Activated naive CD4-positive, alpha-beta T cell treated with anti-CD3 and anti-CD28 coated beads for 36 hours (primary cell): ENCODE results near the gene NCBP1. TPM values are rescaled to one million over a fixed set of nuclear protein-coding genes. Genes with fewer than 3 reads are reported as not detected.

ENCODE experiments used
- CTCF ChIA-PET: fragments of 350-600 bp; sonication (Branson Sonifier 250); formaldehyde crosslinking; loops from one replicate; lab custom pipeline; 2021; ENCODE audit warnings: antibody characterized with exemption; lab: Charles Lee
- DNase-seq: peaks from one replicate; pipeline ENCODE4 v3.0.0-alpha.2; 2020
- H3K27ac Mint-ChIP-seq: one replicate; pipeline ENCODE4 v1.8.0; 2021; ENCODE audit warnings: mild to moderate bottlenecking, mixed read lengths
- H3K27me3 Mint-ChIP-seq: one replicate; pipeline ENCODE4 v1.8.0; 2021; ENCODE audit warnings: low read depth, mixed read lengths
- H3K36me3 Mint-ChIP-seq: one replicate; pipeline ENCODE4 v1.8.0; 2021; ENCODE audit warnings: low read depth, mixed read lengths
- H3K4me1 Mint-ChIP-seq: one replicate; pipeline ENCODE4 v1.8.0; 2021; ENCODE audit warnings: low read depth, mixed read lengths
- H3K4me3 Mint-ChIP-seq: one replicate; pipeline ENCODE4 v1.8.0; 2021; ENCODE audit warnings: mild to moderate bottlenecking, moderate library complexity, mixed read lengths
- H3K9me3 Mint-ChIP-seq: one replicate; pipeline ENCODE4 v1.8.0; 2021; ENCODE audit warnings: mixed read lengths
- intact Hi-C: fragments of 100-400 bp; cut with micrococcal nuclease; formaldehyde crosslinking; loops from one replicate; pipeline ENCODE4 v1.15.1; 2023
- total RNA-seq, 2 experiments: library from RNA; stranded (reverse); gene quantifications; one replicate each; pipeline ENCODE4 v1.2.3, GENCODE V29; 2021

NCBP1 gene
- total RNA-seq, 2 experiments from 2014 or later, result 32.4 to 33.9 TPM

DNA sequence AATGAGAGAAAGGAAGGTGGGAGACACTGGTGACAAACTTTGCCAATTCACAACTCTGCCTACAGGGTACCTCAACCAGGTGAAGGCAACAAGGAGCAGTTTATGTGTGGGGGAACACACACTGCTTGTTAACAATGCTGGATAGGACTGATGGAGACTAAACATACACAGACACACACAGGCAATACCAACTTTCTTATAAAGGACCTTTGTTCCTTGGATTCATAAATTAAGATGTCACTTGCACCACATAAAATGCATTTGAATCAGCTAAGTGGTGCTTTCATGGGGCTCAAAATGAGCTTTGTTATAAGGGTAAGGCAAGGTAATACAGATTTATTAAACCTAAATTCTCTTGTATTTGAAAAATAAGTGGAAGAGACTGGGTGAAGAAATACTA is 4.5 kb upstream of the NCBP1 start:
- H3K4me3 Mint-ChIP-seq, result no peak overlapping the region
- no peak overlapping the region for H3K27ac Mint-ChIP-seq
- intact Hi-C loops, result no loop called here
- peaks cover 11% of the 10 kb centered on the region for H3K36me3 Mint-ChIP-seq
- CTCF ChIA-PET, result interaction anchor here (3.8 to 4.2 kb wide), 2 partner anchors 14 to 31 kb away, joined by 13 to 19 read pairs; no protein-coding TSS in a partner anchor
- peaks cover 27% of the 10 kb centered on the region for H3K4me1 Mint-ChIP-seq
- no peaks in the 10 kb centered on the region for H3K9me3 Mint-ChIP-seq
- H3K27me3 Mint-ChIP-seq, result no peaks in the 10 kb centered on the region
- DNase-seq, result no peak

DNA sequence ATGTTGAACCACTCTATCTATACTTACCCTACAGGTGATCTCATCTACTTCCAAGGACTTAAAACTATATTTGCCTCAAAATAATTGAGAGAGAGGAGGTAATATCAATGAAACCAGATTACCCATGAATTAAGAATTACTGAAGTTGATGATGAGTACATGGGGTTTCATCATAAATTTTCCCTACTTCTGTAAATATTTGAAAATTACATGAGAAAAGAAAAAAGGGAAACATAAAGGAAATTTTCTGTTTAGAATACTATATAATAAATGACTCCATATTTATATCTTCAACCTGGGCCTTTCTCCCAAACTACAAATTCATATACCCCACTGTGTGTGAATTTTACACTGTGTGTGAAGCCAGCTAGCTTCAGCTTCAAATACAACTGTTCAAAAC is 3.0 kb upstream of the NCBP1 start:
- intact Hi-C loops, result loop anchor here (5.0 to 10.0 kb wide), 3 partner anchors 114 to 1616 kb away; partner anchors contain the start of gene TBC1D2
- peaks cover 11% of the 10 kb centered on the region for H3K36me3 Mint-ChIP-seq
- no peak overlapping the region for H3K4me3 Mint-ChIP-seq
- DNase-seq, result no peak
- CTCF ChIA-PET, result interaction anchor here (3.8 to 4.2 kb wide), 2 partner anchors 15 to 32 kb away, joined by 13 to 19 read pairs; no protein-coding TSS in a partner anchor
- H3K9me3 Mint-ChIP-seq, result no peaks in the 10 kb centered on the region
- H3K27me3 Mint-ChIP-seq, result no peaks in the 10 kb centered on the region
- H3K27ac Mint-ChIP-seq, result no peak overlapping the region
- H3K4me1 Mint-ChIP-seq, result peaks cover 40% of the 10 kb centered on the region

DNA sequence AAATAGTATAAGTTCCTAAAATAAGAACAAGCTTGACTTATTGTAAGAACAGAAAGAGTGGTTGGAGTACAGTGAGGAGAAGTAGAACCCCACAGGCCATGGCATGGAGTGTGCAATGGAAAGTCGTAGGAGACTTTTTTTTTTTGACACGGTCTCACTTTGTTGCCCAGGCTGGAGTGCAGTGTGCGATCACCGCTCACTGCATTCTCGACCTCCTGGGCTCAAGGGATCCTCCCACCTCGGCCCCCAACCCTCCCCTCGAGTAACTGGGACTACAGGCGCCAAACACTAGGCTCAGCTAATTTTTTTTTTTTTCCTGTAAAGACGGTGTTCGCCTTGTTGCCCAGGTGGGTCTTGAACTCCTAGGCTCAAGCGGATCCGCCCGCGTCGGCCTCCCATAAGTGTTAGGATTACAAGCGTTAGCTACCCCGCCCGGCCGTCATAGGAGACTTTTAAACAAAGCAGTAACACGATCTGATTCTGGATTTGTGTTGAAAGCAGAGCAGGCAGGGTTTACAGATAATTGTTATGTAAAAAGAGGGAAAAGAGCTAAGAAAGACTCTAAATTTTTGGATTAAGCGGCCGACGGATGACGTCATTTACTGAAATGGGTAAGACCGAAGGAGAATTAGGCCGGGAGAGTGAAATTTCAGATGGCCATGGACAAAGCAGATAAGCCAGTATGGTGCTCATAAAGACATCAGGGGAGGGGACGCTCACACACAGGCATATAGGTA is 1.2 kb upstream of the NCBP1 start:
- no peaks in the 10 kb centered on the region for H3K27me3 Mint-ChIP-seq
- H3K36me3 Mint-ChIP-seq, result peaks cover 9% of the 10 kb centered on the region
- peak; percentile 39 for DNase-seq
- peak overlapping the region; percentile 97 for H3K27ac Mint-ChIP-seq
- no peaks in the 10 kb centered on the region for H3K9me3 Mint-ChIP-seq
- H3K4me3 Mint-ChIP-seq, result peak overlapping the region; percentile 88
- CTCF ChIA-PET, result interaction anchor here (0.5 to 2.5 kb wide), 8 partner anchors 8 to 1562 kb away, joined by 3 to 19 read pairs (median 5); partner anchors contain the start of gene ANP32B
- peaks cover 50% of the 10 kb centered on the region for H3K4me1 Mint-ChIP-seq
- intact Hi-C loops, result loop anchor here (2.0 to 10.0 kb wide), 4 partner anchors 112 to 1618 kb away; partner anchors contain the start of gene TBC1D2

DNA sequence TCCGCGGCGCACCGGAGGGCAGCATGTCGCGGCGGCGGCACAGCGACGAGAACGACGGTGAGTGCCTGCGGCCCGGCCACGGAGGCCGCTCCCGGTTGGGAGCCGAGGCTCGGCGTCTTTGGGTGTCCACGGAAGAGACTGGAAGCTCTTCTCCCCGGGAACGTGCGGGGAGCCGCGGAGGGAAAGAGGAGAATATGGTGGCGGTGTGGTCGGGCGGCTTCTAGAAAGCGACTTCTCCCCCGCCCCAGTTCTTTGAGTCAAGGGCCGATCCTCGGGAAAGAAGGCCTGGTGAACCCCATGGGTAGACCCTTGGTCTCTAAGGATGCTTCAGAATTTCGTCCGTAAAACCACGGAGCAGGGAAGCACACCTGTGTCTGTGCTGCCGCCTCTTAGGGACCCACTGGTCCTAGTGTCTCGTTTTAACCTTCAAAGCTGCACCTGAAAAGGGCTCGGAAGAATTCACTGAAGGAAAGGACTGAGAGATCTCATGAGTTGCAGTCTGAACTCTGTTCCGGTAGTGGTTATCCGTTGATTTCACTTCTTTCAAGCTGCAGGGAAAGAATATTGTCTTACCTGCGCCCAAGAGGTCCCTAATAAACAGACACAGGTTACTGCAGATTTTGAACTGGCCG is 354 bp downstream of the NCBP1 start:
- Mint-ChIP-seq H3K27ac (peak overlapping the region; percentile 97), H3K4me3 (peak overlapping the region; percentile 88), H3K4me1 (peaks cover 59% of the 10 kb centered on the region), H3K27me3 (no peaks in the 10 kb centered on the region), H3K36me3 (peaks cover 9% of the 10 kb centered on the region), H3K9me3 (no peaks in the 10 kb centered on the region)
- CTCF ChIA-PET, result interaction anchor here (1.0 to 2.5 kb wide), 5 partner anchors 15 to 257 kb away, joined by 3 to 19 read pairs (median 5); no protein-coding TSS in a partner anchor
- intact Hi-C loops, result loop anchor here (1.0 to 10.0 kb wide), 15 partner anchors 16 to 1619 kb away; partner anchors contain the start of genes ANP32B, TBC1D2, TRMO and ZNF510
- peak; percentile 11 for DNase-seq

DNA sequence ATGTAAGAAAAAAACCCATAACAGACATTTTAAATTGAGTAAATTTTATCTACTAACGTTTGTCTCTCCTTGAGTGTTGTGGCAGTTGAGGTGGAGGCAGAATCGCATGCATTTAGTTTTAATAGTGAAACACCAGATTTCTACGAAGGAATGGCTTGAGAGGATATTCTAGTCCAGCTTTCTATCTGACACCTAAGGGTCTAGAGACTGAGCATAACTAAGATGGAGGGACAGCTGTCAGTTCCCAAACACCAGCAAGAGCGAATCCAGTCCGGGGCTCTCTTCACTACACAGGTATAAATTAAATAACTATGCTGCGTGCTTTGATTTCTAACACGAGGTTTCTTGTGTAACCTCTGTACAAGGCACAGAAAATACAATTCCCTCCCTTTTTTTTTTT is 1.4 kb downstream of the NCBP1 start:
- intact Hi-C loops, result loop anchor here (2.0 to 10.0 kb wide), 3 partner anchors 16 to 1620 kb away; no protein-coding TSS in a partner anchor
- H3K27me3 Mint-ChIP-seq, result no peaks in the 10 kb centered on the region
- no peak for DNase-seq
- peaks cover 62% of the 10 kb centered on the region for H3K4me1 Mint-ChIP-seq
- H3K4me3 Mint-ChIP-seq, result peak overlapping the region; percentile 88
- CTCF ChIA-PET, result interaction anchor here (0.7 kb wide), 1 partner anchor 1254 kb away, joined by 5 read pairs; no protein-coding TSS in a partner anchor
- H3K9me3 Mint-ChIP-seq, result no peaks in the 10 kb centered on the region
- peaks cover 9% of the 10 kb centered on the region for H3K36me3 Mint-ChIP-seq
- H3K27ac Mint-ChIP-seq, result no peak overlapping the region

DNA sequence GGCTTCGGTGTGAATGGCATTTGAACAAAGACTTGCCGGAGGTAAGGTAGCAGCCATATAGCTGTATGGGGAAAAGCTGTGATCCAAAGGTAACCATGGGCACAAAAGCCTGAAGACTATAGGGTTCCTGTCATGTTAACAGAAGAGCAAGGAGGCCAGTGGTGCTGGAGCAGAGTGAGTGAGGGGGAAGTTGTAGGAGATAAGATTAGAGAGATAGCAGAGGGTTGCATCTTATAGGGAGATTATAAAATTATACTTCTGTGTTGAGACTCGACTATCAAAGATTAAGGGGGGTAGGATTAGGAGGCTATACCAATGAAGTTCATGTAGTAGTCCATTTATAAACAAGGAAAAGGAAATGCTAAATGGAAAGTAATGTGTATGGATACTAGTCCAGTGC is 3.3 kb downstream of the NCBP1 start:
- intact Hi-C loops, result loop anchor here (10.0 kb wide), 2 partner anchors 108 to 1622 kb away; no protein-coding TSS in a partner anchor
- peaks cover 12% of the 10 kb centered on the region for H3K36me3 Mint-ChIP-seq
- no peaks in the 10 kb centered on the region for H3K9me3 Mint-ChIP-seq
- no peak overlapping the region for H3K4me3 Mint-ChIP-seq
- DNase-seq, result no peak
- CTCF ChIA-PET, result interaction anchor here (1.4 to 1.8 kb wide), 2 partner anchors 22 to 168 kb away, joined by 5 to 7 read pairs; no protein-coding TSS in a partner anchor
- H3K4me1 Mint-ChIP-seq, result peaks cover 55% of the 10 kb centered on the region
- H3K27ac Mint-ChIP-seq, result no peak overlapping the region
- no peaks in the 10 kb centered on the region for H3K27me3 Mint-ChIP-seq

DNA sequence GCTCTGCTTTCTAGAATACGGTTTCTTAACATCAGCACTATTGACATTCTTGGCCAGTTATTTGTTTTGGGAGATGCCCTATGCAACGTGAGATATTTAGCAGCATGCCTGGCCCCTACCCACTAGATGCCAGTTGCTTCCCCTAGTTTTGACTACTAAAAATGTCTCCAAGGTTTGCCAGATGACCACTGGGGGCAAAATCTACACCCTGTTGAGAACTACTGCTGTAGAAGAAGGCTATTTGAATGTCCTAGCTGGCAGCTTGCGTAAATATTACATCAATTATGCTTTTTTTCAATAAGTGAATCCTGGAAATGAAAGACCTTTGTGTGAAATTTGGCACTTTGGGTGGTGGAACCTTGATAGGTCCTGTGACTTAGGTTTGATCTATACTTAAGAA is 5.0 kb downstream of the NCBP1 start:
- CTCF ChIA-PET, result interaction anchor here (1.1 kb wide), 2 partner anchors 40 to 375 kb away, joined by 3 to 4 read pairs; no protein-coding TSS in a partner anchor
- H3K27ac Mint-ChIP-seq, result no peak overlapping the region
- peaks cover 15% of the 10 kb centered on the region for H3K36me3 Mint-ChIP-seq
- intact Hi-C loops, result loop anchor here (10.0 kb wide), 2 partner anchors 106 to 1624 kb away; no protein-coding TSS in a partner anchor
- H3K27me3 Mint-ChIP-seq, result no peaks in the 10 kb centered on the region
- no peak overlapping the region for H3K4me3 Mint-ChIP-seq
- H3K4me1 Mint-ChIP-seq, result peaks cover 53% of the 10 kb centered on the region
- no peaks in the 10 kb centered on the region for H3K9me3 Mint-ChIP-seq
- no peak for DNase-seq

DNA sequence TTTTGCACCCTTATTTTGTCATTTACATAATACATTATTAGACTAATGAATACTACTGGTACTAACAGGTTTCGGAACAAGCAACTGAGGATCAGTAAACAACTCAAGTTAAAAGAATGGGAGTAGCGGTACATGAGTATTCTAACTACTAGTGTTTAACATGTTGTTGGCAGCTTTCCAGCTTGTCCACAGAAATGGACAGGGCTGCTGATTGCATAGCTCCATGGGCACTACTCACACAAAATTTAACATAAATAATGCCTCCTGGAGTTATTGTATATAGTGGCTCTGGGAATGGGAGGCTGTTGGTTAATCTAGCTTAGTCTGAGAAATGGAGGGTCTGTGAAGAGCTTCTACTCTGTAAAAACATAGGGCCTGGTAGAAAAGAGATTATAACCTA is 6.7 kb downstream of the NCBP1 start:
- Mint-ChIP-seq H3K9me3 (no peaks in the 10 kb centered on the region), H3K27ac (no peak overlapping the region), H3K27me3 (no peaks in the 10 kb centered on the region), H3K4me3 (no peak overlapping the region), H3K4me1 (peaks cover 43% of the 10 kb centered on the region), H3K36me3 (peaks cover 12% of the 10 kb centered on the region)
- intact Hi-C loops, result no loop called here
- CTCF ChIA-PET, result interaction anchor here (0.6 to 1.5 kb wide), 2 partner anchors 130 to 228 kb away, joined by 4 read pairs; partner anchors contain the start of gene TDRD7
- DNase-seq, result no peak

DNA sequence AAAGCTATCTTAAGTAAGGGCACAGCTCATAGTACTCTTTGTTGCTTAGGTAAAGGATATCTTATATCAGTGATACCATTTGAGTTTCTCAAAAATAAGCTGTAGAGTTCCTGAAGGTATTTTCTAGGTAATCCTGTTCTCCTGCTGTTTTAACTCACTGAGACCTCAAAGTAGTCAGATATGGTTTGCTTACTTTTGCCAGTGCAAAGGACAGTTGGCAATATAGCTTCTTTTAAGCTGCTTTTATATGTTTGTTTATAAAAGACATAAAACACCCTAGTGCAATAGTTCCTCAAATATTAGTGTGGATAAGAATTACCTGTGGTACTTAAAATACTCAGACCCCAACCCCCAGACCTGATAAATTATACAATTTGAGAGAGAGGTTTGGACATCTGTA is 12.1 kb downstream of the NCBP1 start:
- no peak overlapping the region for H3K27ac Mint-ChIP-seq
- intact Hi-C loops, result no loop called here
- H3K4me1 Mint-ChIP-seq, result no peaks in the 10 kb centered on the region
- no peak overlapping the region for H3K4me3 Mint-ChIP-seq
- CTCF ChIA-PET, result interaction anchor here (0.7 to 1.4 kb wide), 3 partner anchors 14 to 244 kb away, joined by 3 to 4 read pairs (median 3); no protein-coding TSS in a partner anchor
- H3K27me3 Mint-ChIP-seq, result no peaks in the 10 kb centered on the region
- DNase-seq, result no peak
- no peaks in the 10 kb centered on the region for H3K9me3 Mint-ChIP-seq
- peaks cover 22% of the 10 kb centered on the region for H3K36me3 Mint-ChIP-seq

DNA sequence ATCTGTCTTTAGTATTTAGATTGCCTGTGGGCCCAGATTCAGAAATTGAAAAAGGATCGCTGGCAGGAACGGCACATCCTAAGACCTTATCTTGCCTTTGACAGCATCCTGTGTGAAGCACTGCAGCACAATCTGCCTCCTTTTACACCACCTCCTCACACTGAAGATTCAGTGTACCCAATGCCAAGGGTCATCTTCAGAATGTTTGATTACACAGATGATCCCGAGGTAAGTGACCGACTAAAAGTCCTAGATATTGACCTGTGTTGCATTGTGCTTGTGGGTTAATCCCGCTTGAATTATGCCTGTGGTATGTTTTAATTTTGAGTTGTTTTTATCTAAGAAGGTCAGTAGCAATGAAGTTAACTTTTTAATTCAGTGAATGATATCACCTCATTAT is 14.4 kb downstream of the NCBP1 start:
- Mint-ChIP-seq H3K9me3 (no peaks in the 10 kb centered on the region), H3K4me1 (no peaks in the 10 kb centered on the region), H3K4me3 (no peak overlapping the region), H3K36me3 (peaks cover 25% of the 10 kb centered on the region), H3K27me3 (no peaks in the 10 kb centered on the region), H3K27ac (no peak overlapping the region)
- DNase-seq, result no peak
- intact Hi-C loops, result no loop called here
- CTCF ChIA-PET, result interaction anchor here (0.6 kb wide), 1 partner anchor 339 kb away, joined by 3 read pairs; no protein-coding TSS in a partner anchor

DNA sequence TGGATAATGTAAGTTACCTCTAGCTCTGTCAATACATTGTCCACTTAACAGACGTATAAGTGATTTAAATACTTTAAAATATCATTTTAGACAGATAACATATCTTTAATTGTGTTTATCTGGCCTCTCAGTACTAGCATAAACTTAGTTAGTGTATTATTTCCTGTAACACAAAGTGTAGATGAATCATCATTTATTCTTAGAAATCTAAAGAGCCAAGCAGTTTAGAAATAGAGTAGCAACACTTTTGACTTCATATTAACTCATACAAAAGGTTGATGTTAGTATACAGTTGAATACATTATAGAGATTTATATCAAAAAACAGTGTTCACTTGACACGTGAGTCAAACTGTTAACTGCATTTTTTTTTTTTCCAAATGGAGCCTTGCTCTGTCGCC is 18.0 kb downstream of the NCBP1 start:
- Mint-ChIP-seq H3K27ac (no peak overlapping the region), H3K36me3 (peaks cover 40% of the 10 kb centered on the region), H3K4me3 (no peak overlapping the region), H3K4me1 (no peaks in the 10 kb centered on the region), H3K9me3 (no peaks in the 10 kb centered on the region), H3K27me3 (no peaks in the 10 kb centered on the region)
- no peak for DNase-seq
- CTCF ChIA-PET, result interaction anchor here (0.9 kb wide), 1 partner anchor 11 kb away, joined by 3 read pairs; no protein-coding TSS in a partner anchor
- intact Hi-C loops, result loop anchor here (2.0 to 10.0 kb wide), 2 partner anchors 17 to 1143 kb away; partner anchors contain the start of gene ANKS6

DNA sequence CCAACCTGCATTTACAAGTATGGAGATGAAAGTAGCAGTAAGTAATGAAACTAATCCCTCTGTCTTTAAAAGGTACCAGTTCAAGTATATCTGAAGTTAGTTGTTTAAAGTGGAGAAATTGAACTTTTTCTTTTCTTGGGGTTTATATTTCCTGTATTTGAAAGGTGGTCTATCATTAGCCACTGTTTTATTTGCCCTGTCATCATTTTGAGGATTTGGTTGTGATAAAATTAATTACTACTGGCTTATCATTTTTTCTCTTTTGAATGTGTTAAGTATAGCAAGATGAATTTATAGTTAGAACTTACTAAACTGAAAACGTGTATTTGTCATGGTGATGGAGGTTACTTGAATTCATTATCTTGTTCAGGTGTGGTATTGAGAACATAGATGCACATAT is 25.1 kb downstream of the NCBP1 start:
- intact Hi-C loops, result loop anchor here (10.0 kb wide), 1 partner anchor 1136 kb away; the partner anchor contains the start of gene ANKS6
- Mint-ChIP-seq H3K27me3 (no peaks in the 10 kb centered on the region), H3K4me1 (peaks cover 3% of the 10 kb centered on the region), H3K27ac (no peak overlapping the region), H3K9me3 (no peaks in the 10 kb centered on the region), H3K4me3 (no peak overlapping the region), H3K36me3 (peaks cover 45% of the 10 kb centered on the region)
- no peak for DNase-seq
- CTCF ChIA-PET, result no interaction called here
